GM19372 (cell line): Measurements from ENCODE around the gene HOXC11.

Experiments used
- ATAC-seq: cut with Tn5 transposase; IDR thresholded peaks from one replicate; pipeline ENCODE4 v1.9.1; 2021; ENCODE audit warnings: mild to moderate bottlenecking, low read depth, moderate library complexity; ENCODE audit not compliant: unreplicated experiment

The HOXC11 gene

GRCh38 chr12:53983568-53983949 lies 10.6 kb downstream of the HOXC11 start:
- no peak for ATAC-seq

GRCh38 chr12:53983950-53984572 lies 11.1 kb downstream of the HOXC11 start:
- no peak for ATAC-seq

GRCh38 chr12:53984901-53985691 lies 12.2 kb downstream of the HOXC11 start, which contains the start of gene HOXC10:
Gene HOXC10, plus strand, starts transcription at chr12:53985146. Its CDS starts 114 bp downstream, at chr12:53985260.
- ATAC-seq, result no peak

- no peak for ATAC-seq
Observed at GRCh38 chr12:53985692-53985993, 12.7 kb downstream of the HOXC11 start.

DNA sequence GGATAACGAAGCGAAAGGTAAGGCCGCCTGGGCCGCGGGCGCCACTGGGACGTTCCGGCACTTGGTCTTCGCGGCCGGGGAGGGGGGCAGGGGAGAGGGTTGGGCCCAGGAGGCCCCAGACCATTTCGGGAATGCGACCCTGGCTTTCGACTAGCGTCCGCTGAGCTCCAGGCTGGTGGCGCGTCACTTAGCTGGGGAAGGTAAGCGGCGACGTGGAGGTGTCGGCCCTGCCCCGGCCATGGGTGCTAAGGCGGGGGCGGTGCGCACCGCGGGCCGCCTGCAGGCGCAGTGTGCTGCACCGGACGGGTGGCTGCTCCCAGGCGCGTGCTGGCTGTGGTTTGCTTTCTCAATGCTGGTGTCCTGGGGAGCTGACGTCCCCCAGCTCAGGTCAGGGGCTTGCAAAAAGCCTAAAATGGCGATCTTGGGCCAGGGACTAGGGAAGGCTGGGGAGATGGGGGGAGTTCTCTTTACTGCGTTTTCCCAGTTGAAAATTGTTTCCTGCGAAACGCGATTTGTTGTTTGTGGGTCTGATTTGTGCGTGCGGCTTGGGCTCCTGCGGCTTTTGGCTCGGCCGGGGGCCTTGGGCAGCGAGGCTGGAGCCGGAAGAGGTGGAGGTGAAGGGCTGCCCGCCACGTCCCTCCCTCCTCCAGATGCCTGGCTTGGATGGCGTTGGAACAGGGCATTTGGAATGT lies 13.2 kb downstream of the HOXC11 start:
- ATAC-seq, result no peak

DNA sequence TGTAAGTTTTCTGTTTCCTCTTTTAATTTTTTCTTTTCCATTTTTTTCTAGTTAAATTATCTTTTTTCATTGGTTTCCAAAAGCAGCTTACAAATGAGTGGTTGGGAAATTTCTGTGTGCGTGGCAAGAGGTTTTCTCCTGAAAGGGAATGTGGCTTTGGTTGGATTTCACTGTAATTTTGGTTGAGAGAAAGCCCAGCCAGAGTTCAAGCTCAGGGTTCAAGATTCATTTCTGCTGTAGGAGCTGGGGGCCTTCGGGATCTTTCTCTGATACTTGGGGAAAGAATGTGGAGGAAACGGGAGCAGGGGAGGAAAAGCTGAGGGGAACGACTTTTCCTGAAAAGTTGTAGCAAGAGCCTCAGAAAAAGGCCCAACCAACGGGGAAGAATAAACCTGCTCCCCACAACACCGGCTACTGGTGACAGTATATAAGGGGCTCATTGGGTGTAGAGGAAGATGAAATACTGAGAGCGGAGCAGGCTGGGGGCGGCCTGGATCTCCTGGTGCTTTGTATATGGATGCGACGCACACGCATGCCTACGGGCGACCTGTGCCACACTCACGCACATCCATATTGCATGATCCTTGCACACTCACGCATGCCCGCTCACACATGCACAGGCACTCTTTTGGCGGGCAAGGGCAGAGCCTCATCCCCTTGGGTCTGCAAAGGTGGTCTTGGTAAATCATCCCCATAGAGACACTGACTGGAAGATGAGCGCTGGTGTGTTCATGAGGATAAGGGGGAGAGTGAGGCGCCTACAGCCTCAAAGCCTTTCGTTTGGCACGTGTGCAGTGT lies 14.0 kb downstream of the HOXC11 start:
- no peak for ATAC-seq

- ATAC-seq, result no peak
Observed at GRCh38 chr12:53987787-53988230, 14.9 kb downstream of the HOXC11 start.

DNA sequence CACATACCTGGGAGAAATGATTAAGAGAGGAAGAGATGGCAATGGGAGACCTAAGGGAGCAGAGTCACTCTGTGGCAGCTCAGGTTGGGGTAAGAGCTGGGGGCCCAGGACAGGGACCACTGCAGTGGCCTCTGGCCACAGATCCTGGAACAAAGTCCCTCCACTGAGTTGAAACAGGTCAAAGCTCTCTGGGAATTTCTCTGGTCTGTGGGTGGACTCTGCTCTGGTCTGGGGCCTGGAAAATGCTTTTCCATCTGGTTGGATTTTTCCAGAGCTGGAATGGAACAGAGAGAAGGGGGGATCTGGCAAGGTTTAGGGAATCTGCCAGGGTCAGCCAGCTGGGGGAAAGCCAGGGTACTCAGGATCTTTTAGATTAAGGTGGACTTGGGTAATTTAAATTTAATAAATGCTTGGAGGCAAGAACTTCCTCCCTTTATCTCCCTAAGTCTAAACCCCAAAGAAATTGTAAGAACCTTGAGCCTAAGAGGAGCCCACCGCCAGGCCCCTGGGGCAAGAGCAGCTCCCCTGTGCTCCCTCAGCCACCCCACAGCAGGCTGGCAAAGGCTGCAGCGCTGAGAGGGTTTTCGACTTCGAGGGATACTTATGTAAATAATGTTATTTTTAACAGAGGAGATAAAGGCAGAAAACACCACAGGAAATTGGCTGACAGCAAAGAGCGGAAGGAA lies 15.8 kb downstream of the HOXC11 start:
- ATAC-seq, result no peak

DNA sequence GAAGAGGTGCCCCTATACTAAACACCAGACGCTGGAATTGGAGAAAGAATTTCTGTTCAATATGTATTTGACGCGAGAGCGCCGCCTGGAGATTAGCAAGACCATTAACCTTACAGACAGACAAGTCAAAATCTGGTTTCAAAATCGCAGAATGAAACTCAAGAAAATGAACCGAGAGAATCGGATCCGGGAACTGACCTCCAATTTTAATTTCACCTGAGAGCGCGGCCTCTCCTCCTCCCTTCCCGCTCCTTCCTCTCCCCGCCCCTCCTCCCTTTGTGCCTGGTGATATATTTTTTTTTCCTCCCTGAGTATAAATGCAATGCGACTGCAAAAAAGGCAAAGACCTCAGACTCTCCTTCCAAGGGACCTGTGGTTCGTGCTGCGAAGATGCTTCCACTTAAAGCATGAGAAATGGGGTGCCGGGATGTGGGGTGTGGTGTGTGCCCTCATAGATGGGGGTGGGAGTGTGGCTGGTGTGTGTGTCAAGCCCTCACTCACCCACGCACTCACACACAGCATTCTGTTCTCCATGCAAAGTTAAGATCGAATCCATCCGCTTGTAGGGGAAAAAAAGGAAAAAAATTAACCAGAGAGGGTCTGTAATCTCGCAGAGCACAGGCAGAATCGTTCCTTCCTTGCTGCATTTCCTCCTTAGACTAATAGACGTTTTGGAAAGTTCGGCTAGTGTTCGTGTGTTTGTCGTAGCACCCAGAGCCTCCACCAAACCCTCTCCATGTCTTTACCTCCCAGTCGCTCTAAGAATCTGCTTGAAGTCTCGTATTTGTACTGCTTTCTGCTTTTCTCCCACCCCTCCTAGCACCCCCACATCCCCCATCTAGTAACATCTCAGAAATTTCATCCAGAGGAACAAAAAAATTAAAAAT lies 16.5 kb downstream of the HOXC11 start:
- no peak for ATAC-seq

DNA sequence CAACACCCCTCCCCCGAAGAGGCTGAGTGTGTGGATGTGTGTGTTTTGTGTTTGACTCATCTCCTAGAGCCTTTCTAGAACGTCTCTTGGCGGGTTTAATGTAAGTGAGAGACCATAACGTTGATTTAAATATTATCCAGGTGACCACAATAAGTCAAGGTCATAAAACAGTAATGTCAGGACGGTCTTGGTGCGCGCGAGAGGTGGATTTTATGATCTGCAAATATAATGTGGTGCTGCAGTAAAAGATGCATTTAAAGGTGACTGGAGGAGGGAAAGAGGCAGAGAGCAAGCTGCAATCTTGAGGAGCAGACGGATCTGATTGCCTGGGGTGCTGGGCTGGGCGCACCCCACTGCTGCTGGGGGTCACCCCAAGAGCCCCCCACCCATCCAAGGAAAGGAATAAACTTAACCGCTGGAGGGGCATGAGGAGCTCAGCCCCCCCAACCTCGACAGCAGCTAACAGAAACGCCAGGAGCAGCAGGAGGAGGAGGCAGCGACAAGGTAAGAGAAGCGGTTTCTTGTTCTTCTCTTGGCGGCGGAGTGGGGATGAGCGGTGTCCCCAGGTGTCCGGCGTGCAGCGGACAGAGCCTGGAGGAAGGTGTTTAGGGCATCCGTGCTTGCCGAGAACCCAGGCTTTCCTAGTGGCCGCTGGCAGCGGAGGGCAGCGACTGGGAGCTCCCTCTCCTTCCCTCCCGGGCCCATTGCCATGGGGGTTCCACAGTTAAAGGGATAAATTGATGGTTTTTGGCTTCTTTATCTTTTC lies 17.6 kb downstream of the HOXC11 start:
- ATAC-seq, result no peak

DNA sequence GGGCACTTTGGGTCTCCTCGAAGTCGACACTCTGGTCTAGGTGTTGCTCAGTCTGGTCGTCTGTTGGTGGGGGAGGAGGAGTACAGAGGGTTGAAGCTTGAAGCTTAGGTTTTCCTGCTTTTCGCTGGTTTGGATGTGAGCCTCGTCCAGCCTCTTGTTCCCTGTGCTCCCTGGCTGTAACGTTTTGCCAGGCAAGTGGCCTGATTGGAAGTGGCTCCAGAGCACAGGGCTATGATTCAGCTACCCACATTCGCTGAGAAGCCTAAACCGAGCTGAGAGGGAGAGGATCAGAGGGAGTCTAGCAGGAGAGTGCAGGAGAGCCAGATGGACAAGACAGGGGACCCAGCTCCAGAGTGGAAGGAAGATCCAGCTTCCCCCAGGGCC lies 18.1 kb downstream of the HOXC11 start:
- no peak for ATAC-seq

DNA sequence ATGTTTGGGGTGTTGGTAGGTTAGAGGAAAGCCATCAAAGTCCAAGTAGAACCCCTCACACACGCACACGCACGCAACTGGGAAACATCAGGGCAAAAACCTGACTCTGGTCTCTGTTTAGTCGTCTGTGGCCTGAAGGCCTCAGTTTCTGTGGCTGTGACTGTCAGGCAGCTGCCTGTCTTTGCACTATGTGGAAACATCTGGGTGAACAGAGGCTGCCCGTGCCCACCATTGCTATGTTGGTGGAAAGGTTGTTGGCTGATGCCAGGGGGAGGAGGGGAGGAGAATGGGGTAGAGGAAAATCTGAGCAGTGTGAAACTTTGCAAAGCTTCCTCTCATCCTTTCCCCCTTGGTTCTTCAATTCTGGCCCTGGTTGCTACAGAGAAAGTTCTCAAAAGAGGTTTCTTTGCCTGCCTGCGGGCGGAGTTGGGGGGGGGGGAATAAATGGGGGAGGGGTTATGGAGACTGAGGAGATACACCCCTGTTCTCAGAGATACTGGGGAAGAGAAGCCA lies 19.5 kb downstream of the HOXC11 start:
- no peak for ATAC-seq

- ATAC-seq, result no peak
Observed at GRCh38 chr12:53993162-53994008, 20.5 kb downstream of the HOXC11 start.

- no peak for ATAC-seq
Observed at GRCh38 chr12:53994009-53994263, 21.0 kb downstream of the HOXC11 start.

GRCh38 chr12:53994264-53995001 lies 21.5 kb downstream of the HOXC11 start:
- no peak for ATAC-seq

DNA sequence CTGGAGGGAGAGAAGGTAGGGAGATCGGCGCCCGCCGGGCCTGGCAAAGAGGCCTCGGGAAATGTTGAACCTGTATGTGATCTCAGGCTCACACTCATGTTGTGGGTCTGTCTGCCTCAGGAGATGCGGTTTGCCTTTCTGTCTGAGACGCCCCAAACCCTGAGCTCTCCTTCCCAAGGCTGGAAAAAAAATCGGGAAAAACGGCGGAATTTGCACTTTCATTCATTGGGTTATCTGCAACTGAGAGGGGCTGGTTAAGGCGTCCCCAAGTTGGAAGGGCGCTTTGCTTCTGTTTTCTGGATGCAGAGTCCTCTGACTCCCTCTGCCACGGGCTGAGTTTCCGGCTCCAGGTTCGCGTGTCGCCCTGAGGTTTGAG lies 22.1 kb downstream of the HOXC11 start:
- no peak for ATAC-seq
